Measurements from ENCODE around the gene DGKI. TPM values are rescaled to one million over a fixed set of nuclear protein-coding genes. Genes with fewer than 3 reads are reported as not detected.

Gene DGKI
- total RNA-seq, 1 experiment from 2014 or later: 0.15 TPM

DNA sequence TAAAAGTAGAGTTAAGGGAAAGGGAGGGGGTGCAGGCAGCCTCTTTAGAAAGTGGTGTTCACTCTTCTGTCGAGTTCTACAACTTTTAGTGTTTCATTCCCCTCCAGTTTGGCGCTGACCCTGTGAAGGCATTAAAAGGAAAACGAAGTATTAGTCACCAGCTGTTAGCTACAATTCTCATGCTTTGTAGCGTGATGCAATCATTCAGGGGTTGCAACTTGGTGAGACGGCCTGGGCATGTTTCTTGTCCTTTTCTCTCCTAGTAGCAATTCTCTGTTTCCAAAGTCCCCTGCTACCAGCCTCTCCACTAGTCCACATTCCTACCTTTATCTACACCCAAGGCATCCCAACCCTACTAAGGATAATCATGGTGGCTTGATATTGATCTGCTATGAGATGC, 33.7 kb upstream of the DGKI start:
- Histone ChIP-seq H3K27me3 (ENCODE audit: insufficient read depth, low read length) (no peaks in the 10 kb centered on the region), H2AFZ (ENCODE audit: low read depth, low read length, poor library complexity, severe bottlenecking) (no peak overlapping the region), H3K27ac (ENCODE audit: low read depth, low read length) (no peak overlapping the region), H3K9me3 (ENCODE audit: control insufficient read depth in 1 of 2, insufficient read depth in 1 of 2, low read depth in 1 of 2, low read length in 2 of 2) (no peaks in the 10 kb centered on the region), H3K9ac (ENCODE audit: low read length) (no peak overlapping the region), H3K36me3 (ENCODE audit: control insufficient read depth in 1 of 2, insufficient read depth in 2 of 2, low read length in 2 of 2) (peaks cover 0 to 5% of the 10 kb centered on the region in 2 experiments; a peak in 2 of 4 replicates), H3K9me2 (ENCODE audit: insufficient read depth) (no peaks in the 10 kb centered on the region), H3K4me2 (ENCODE audit: low read length) (no peak overlapping the region), H3K4me3 (replicated peaks in 1 of 2; ENCODE audit: low read depth in 1 of 2, low read length in 2 of 2) (no peak overlapping the region), H3K4me1 (ENCODE audit: control insufficient read depth in 1 of 2, insufficient read depth in 2 of 2, low read length in 2 of 2) (peaks cover 16 to 23% of the 10 kb centered on the region in 2 experiments), H4K20me1 (ENCODE audit: insufficient read depth) (no peaks in the 10 kb centered on the region), H3K79me2 (ENCODE audit: insufficient read depth, low read length) (no peaks in the 10 kb centered on the region)
- ChIA-PET POLR2A (no interaction called here), CTCF (no interaction called here), RAD21 (ENCODE audit: low non-redundant PET in 1 of 2, low total read pairs in 2 of 2, uncharacterized antibody in 2 of 2, unreplicated experiment in 2 of 2) (no interaction called here)
- intact Hi-C loops (cut with micrococcal nuclease): no loop called here
- no peak for ATAC-seq
- no TSS peak for BruUV-seq (replicated peaks)
- DNase-seq (ENCODE audit: low read depth, low spot score): no peak
- no peak for TF ChIP-seq FOSL1 (IDR thresholded peaks at IDR 0.05; ENCODE audit: low read depth)
- TF ChIP-seq, protein P1, sequence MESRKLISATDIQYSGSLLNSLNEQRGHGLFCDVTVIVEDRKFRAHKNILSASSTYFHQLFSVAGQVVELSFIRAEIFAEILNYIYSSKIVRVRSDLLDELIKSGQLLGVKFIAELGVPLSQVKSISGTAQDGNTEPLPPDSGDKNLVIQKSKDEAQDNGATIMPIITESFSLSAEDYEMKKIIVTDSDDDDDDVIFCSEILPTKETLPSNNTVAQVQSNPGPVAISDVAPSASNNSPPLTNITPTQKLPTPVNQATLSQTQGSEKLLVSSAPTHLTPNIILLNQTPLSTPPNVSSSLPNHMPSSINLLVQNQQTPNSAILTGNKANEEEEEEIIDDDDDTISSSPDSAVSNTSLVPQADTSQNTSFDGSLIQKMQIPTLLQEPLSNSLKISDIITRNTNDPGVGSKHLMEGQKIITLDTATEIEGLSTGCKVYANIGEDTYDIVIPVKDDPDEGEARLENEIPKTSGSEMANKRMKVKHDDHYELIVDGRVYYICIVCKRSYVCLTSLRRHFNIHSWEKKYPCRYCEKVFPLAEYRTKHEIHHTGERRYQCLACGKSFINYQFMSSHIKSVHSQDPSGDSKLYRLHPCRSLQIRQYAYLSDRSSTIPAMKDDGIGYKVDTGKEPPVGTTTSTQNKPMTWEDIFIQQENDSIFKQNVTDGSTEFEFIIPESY (IDR thresholded peaks at IDR 0.05; ENCODE audit: extremely low read depth, insufficient replicate concordance, low read length): no peak
- no peak for TF ChIP-seq POLR2A (IDR thresholded peaks at IDR 0.05; ENCODE audit: borderline replicate concordance, extremely low read depth, insufficient read depth, insufficient read length)
- no peak for TF ChIP-seq ZFX (IDR thresholded peaks at IDR 0.05)
- TF ChIP-seq CEBPB (IDR thresholded peaks at IDR 0.05; ENCODE audit: low read depth): peak; percentile 22; the same call in 1 of the 2 replicates

DNA sequence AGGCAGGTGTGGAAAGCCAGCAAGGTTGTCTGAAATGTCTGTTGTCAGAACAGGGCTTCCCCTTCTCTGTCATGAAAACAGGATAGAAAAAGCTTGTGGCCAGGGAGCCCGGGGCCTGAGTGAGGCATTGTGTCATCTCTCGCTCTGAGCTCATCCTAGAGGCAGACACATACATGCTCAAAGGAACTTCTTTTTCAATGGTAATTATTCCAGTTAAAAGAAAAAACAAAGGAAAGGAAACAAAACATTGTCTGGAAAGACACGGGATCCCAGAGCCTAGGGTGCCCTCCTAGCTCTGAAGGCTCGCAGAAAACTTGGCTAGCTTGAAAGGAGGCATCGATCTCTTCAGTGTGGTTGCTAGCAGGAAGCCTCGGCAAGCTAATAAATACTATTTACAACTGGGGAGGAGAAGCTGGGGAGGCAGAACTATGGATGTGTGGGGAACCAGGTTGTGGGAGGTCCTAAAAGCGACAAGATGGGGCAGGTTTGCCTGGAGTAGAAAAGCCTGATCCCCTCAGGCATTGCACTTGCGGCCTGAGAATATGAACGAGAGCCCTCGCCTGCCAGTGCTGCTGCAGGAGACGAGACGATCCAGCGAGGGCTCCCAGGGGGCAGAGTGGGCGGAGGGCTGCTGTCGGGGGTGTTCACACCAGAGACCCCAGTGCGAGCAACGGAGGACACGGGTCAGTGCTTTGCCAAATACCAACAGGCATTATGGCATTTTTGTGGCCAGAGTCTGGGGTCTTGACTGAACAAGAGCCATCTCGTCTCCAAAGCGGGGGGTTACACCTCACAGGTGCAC, 32.8 kb upstream of the DGKI start:
- ATAC-seq (no peak), DNase-seq (ENCODE audit: low read depth, low spot score) (no peak)
- RAD21 ChIA-PET (ENCODE audit: low non-redundant PET in 1 of 2, low total read pairs in 2 of 2, uncharacterized antibody in 2 of 2, unreplicated experiment in 2 of 2): no interaction called here
- POLR2A ChIA-PET: no interaction called here
- peaks cover 16 to 23% of the 10 kb centered on the region in 2 experiments for H3K4me1 ChIP-seq (ENCODE audit: control insufficient read depth in 1 of 2, insufficient read depth in 2 of 2, low read length in 2 of 2)
- TF ChIP-seq POLR2A (IDR thresholded peaks at IDR 0.05; ENCODE audit: borderline replicate concordance, extremely low read depth, insufficient read depth, insufficient read length) (no peak), CBX3 (IDR thresholded peaks at IDR 0.05; ENCODE audit: low read depth) (no peak), EZH2 (IDR thresholded peaks at IDR 0.05) (no peak), ELF1 (IDR thresholded peaks at IDR 0.05; ENCODE audit: borderline replicate concordance, low read depth) (no peak), ZNF274 (IDR thresholded peaks at IDR 0.05; ENCODE audit: low read depth, low read length) (no peak)
- TF ChIP-seq, protein P2, sequence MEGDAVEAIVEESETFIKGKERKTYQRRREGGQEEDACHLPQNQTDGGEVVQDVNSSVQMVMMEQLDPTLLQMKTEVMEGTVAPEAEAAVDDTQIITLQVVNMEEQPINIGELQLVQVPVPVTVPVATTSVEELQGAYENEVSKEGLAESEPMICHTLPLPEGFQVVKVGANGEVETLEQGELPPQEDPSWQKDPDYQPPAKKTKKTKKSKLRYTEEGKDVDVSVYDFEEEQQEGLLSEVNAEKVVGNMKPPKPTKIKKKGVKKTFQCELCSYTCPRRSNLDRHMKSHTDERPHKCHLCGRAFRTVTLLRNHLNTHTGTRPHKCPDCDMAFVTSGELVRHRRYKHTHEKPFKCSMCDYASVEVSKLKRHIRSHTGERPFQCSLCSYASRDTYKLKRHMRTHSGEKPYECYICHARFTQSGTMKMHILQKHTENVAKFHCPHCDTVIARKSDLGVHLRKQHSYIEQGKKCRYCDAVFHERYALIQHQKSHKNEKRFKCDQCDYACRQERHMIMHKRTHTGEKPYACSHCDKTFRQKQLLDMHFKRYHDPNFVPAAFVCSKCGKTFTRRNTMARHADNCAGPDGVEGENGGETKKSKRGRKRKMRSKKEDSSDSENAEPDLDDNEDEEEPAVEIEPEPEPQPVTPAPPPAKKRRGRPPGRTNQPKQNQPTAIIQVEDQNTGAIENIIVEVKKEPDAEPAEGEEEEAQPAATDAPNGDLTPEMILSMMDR (IDR thresholded peaks at IDR 0.05 in 2 of 3, conservative IDR thresholded peaks at IDR 0.05 in 1 of 3; ENCODE audit: borderline replicate concordance in 1 of 3, insufficient read depth in 1 of 3, low read depth in 2 of 3, low read length in 2 of 3): no peak
- no peak overlapping the region for H3K9ac ChIP-seq (ENCODE audit: low read length)
- H3K9me2 ChIP-seq (ENCODE audit: insufficient read depth): no peaks in the 10 kb centered on the region
- H2AFZ ChIP-seq (ENCODE audit: low read depth, low read length, poor library complexity, severe bottlenecking): no peak overlapping the region
- no peaks in the 10 kb centered on the region for H3K79me2 ChIP-seq (ENCODE audit: insufficient read depth, low read length)
- no peak overlapping the region for H3K4me3 ChIP-seq (replicated peaks in 1 of 2; ENCODE audit: low read depth in 1 of 2, low read length in 2 of 2)
- H3K27ac ChIP-seq (ENCODE audit: low read depth, low read length): no peak overlapping the region
- BruUV-seq (replicated peaks): no TSS peak
- intact Hi-C loops (cut with micrococcal nuclease): no loop called here
- no peaks in the 10 kb centered on the region for H4K20me1 ChIP-seq (ENCODE audit: insufficient read depth)
- peaks cover 0 to 5% of the 10 kb centered on the region in 2 experiments; a peak in 3 of 4 replicates for H3K36me3 ChIP-seq (ENCODE audit: control insufficient read depth in 1 of 2, insufficient read depth in 2 of 2, low read length in 2 of 2)
- H3K9me3 ChIP-seq (ENCODE audit: control insufficient read depth in 1 of 2, insufficient read depth in 1 of 2, low read depth in 1 of 2, low read length in 2 of 2): no peaks in the 10 kb centered on the region
- CTCF ChIA-PET: no interaction called here
- no peaks in the 10 kb centered on the region for H3K27me3 ChIP-seq (ENCODE audit: insufficient read depth, low read length)
- no peak overlapping the region for H3K4me2 ChIP-seq (ENCODE audit: low read length)

Data from HCT116 (cell line).